ENCODE data around the gene SUN1.

GRCh38 chr7:785416-785815, 46.9 kb upstream of the SUN1 start:
- TF ChIP-seq CTCF (IDR thresholded peaks at IDR 0.05): no peak
- no peak for TF ChIP-seq ZFX (IDR thresholded peaks at IDR 0.05; ENCODE audit: borderline replicate concordance)
